Measurements from ENCODE around the gene ATP6V0E2.
A peak's percentile ranks its signal among the peaks of the same experiment; 100 is the strongest.

Gene ATP6V0E2

GRCh38 chr7:149838224-149838991, 35.4 kb upstream of the ATP6V0E2 start, which contains the start of gene ZNF862:
ZNF862 (plus strand) TSS chr7:149838375; CDS start chr7:149838612, 237 bp downstream.
- DNase-seq (ENCODE audit: low read depth, low spot score): peak; percentile 91

- DNase-seq (ENCODE audit: low read depth, low spot score): no peak
Observed at GRCh38 chr7:149838992-149839408, 34.8 kb upstream of the ATP6V0E2 start.

- no peak for DNase-seq (ENCODE audit: low read depth, low spot score)
Observed at GRCh38 chr7:149839933-149840332, 33.8 kb upstream of the ATP6V0E2 start.

- DNase-seq (ENCODE audit: low read depth, low spot score): no peak
Observed at GRCh38 chr7:149843566-149843965, 30.2 kb upstream of the ATP6V0E2 start.

GRCh38 chr7:149844445-149844844, 29.3 kb upstream of the ATP6V0E2 start:
- DNase-seq (ENCODE audit: low read depth, low spot score): no peak

GRCh38 chr7:149845257-149845980, 28.4 kb upstream of the ATP6V0E2 start:
- no peak for DNase-seq (ENCODE audit: low read depth, low spot score)

GRCh38 chr7:149846021-149846420, 27.7 kb upstream of the ATP6V0E2 start:
- no peak for DNase-seq (ENCODE audit: low read depth, low spot score)

GRCh38 chr7:149846436-149847046, 27.2 kb upstream of the ATP6V0E2 start:
- no peak for DNase-seq (ENCODE audit: low read depth, low spot score)

- DNase-seq (ENCODE audit: low read depth, low spot score): no peak
Observed at GRCh38 chr7:149849174-149849573, 24.6 kb upstream of the ATP6V0E2 start.

- DNase-seq (ENCODE audit: low read depth, low spot score): no peak
Observed at GRCh38 chr7:149850007-149850594, 23.7 kb upstream of the ATP6V0E2 start.

GRCh38 chr7:149850716-149851115, 23.1 kb upstream of the ATP6V0E2 start:
- no peak for DNase-seq (ENCODE audit: low read depth, low spot score)

- DNase-seq (ENCODE audit: low read depth, low spot score): no peak
Observed at GRCh38 chr7:149851449-149851848, 22.3 kb upstream of the ATP6V0E2 start.

GRCh38 chr7:149853157-149853556, 20.6 kb upstream of the ATP6V0E2 start:
- DNase-seq (ENCODE audit: low read depth, low spot score): no peak

- no peak for DNase-seq (ENCODE audit: low read depth, low spot score)
Observed at GRCh38 chr7:149854611-149855360, 19.0 kb upstream of the ATP6V0E2 start.

GRCh38 chr7:149855361-149856305, 18.1 kb upstream of the ATP6V0E2 start:
- DNase-seq (ENCODE audit: low read depth, low spot score): peak; percentile 87

- no peak for DNase-seq (ENCODE audit: low read depth, low spot score)
Observed at GRCh38 chr7:149856583-149856982, 17.2 kb upstream of the ATP6V0E2 start.

GRCh38 chr7:149859369-149859768, 14.4 kb upstream of the ATP6V0E2 start:
- no peak for DNase-seq (ENCODE audit: low read depth, low spot score)

- no peak for DNase-seq (ENCODE audit: low read depth, low spot score)
Observed at GRCh38 chr7:149859876-149860275, 13.9 kb upstream of the ATP6V0E2 start.

GRCh38 chr7:149860821-149861727, 12.7 kb upstream of the ATP6V0E2 start:
- DNase-seq (ENCODE audit: low read depth, low spot score): no peak
